Kidney (tissue), 14 donors: Measurements from ENCODE around the gene PFKFB1. TPM values are rescaled to one million over a fixed set of nuclear protein-coding genes. Genes with fewer than 3 reads are reported as not detected.

Experiments
- DNase-seq, 5 donors: peaks; one replicate each; pipeline ENCODE4 v3.0.0-alpha.2; 2013 to 2020
- FAIRE-seq: peaks from 2 replicates; lab custom pipeline; 2012; peaks lifted over from hg19 to GRCh38; lab: Jason Lieb, UNC
- H3K27ac ChIP-seq, 2 donors: one replicate each; pipeline ENCODE4 v1.7.0; 2013; ENCODE audit warnings: low read depth in 2 of 2, low read length in 2 of 2, inconsistent platforms in 1 of 2
- H3K27me3 ChIP-seq: one replicate; pipeline ENCODE4 v1.7.1; 2013; ENCODE audit warnings: low read length, inconsistent platforms; ENCODE audit not compliant: control insufficient read depth, insufficient read depth
- H3K36me3 ChIP-seq, 3 donors: one replicate each; pipeline versions ENCODE4 v1.7.0 to v1.7.1; 2013; ENCODE audit warnings: low read length in 3 of 3, control low read depth in 1 of 3, inconsistent platforms in 1 of 3; ENCODE audit not compliant: insufficient read depth in 3 of 3, control insufficient read depth in 2 of 3
- H3K4me1 ChIP-seq, 3 donors: one replicate each; pipeline versions ENCODE4 v1.7.0 to v1.7.1; 2013; ENCODE audit warnings: low read length in 3 of 3, inconsistent platforms in 1 of 3, low read depth in 1 of 3; ENCODE audit not compliant: control insufficient read depth in 2 of 3, insufficient read depth in 2 of 3
- H3K4me3 ChIP-seq, 3 donors: one replicate each; pipeline versions ENCODE4 v1.7.0 to v1.8.1; 2013; ENCODE audit warnings: low read length in 3 of 3, control low read depth in 1 of 3, inconsistent platforms in 1 of 3
- H3K9ac ChIP-seq, 3 donors: one replicate each; pipeline versions ENCODE4 v1.7.0 to v1.7.1; 2013; ENCODE audit warnings: low read length in 3 of 3, control low read depth in 1 of 3, inconsistent platforms in 1 of 3
- H3K9me3 ChIP-seq, 3 donors: one replicate each; pipeline versions ENCODE4 v1.7.0 to v1.7.1; 2013; ENCODE audit warnings: low read length in 3 of 3, control low read depth in 1 of 3, inconsistent platforms in 1 of 3; ENCODE audit not compliant: control insufficient read depth in 2 of 3, insufficient read depth in 1 of 3
- CTCF ChIP-seq: IDR thresholded peaks from 3 replicates; pipeline ENCODE4 v1.5.1; 2012; ENCODE audit warnings: mild to moderate bottlenecking, moderate library complexity, borderline replicate concordance; ENCODE audit not compliant: insufficient read depth; ENCODE audit errors: extremely low read depth
- intact Hi-C: fragments of 100-400 bp; cut with DNase I; formaldehyde crosslinking; loops from one replicate; pipeline ENCODE4 v1.11.1; 2022
- polyA plus RNA-seq: library from polyadenylated mRNA; stranded (reverse); fragments of 350-450 nt; fragmentation: Illumina TruSeq; extraction: RNeasy Lipid Tissue Mini Kit (QIAGEN cat#74804); gene quantifications from one replicate; pipeline ENCODE4 v1.2.3, GENCODE V29; 2014; ENCODE audit warnings: low read depth, low replicate concordance; ENCODE audit not compliant: insufficient read depth
- total RNA-seq: library from RNA; stranded (reverse); fragmentation: NEBNext Ultra II Directional; extraction: Animal tissue kit (Norgen Biotek cat#: 25700); gene quantifications from one replicate; pipeline ENCODE4 v1.2.1, GENCODE V29; 2021
- donor health status: control.
- donor health status: control.
- donor health status: control.
- donor health status: control.
- donor health status: control.
- donor health status: DM: yes; HTN: yes; CAD: no.
- donor health status: Normal renal cell carcinoma (clear cell type).

PFKFB1 gene
- total and polyA plus RNA-seq, 2 donors from 2014 or later, result 0.31 to 1.1 TPM

GRCh38 chrX:55007656-55008055, 13.7 kb upstream of the PFKFB1 start:
- Histone ChIP-seq H3K9me3 (peaks cover 0 to 1% (median 0%) of the 10 kb centered on the region in 3 donors), H3K4me3 (no peak overlapping the region), H3K9ac (no peak overlapping the region), H3K4me1 (peaks cover 0 to 2% (median 0%) of the 10 kb centered on the region in 3 donors), H3K36me3 (peaks cover 2 to 18% (median 6%) of the 10 kb centered on the region in 3 donors), H3K27ac (peak overlapping the region; percentile 51 to 60), H3K27me3 (no peaks in the 10 kb centered on the region)
- TF ChIP-seq CTCF, result no peak
- DNase-seq (no peak), FAIRE-seq (no peak)
- intact Hi-C loops, result no loop called here

GRCh38 chrX:55006827-55007621, 13.0 kb upstream of the PFKFB1 start:
- peaks cover 0 to 1% (median 0%) of the 10 kb centered on the region in 3 donors for H3K9me3 ChIP-seq
- peaks cover 2 to 20% (median 6%) of the 10 kb centered on the region in 3 donors for H3K36me3 ChIP-seq
- H3K9ac ChIP-seq, result no peak overlapping the region
- H3K4me3 ChIP-seq, result no peak overlapping the region
- TF ChIP-seq CTCF, result no peak
- no peaks in the 10 kb centered on the region for H3K27me3 ChIP-seq
- intact Hi-C loops, result no loop called here
- FAIRE-seq (no peak), DNase-seq (no peak)
- peaks cover 0 to 2% (median 0%) of the 10 kb centered on the region in 3 donors for H3K4me1 ChIP-seq
- no peak overlapping the region for H3K27ac ChIP-seq

GRCh38 chrX:55005256-55005655, 11.3 kb upstream of the PFKFB1 start:
- H3K4me1 ChIP-seq, result peaks cover 0 to 2% (median 0%) of the 10 kb centered on the region in 3 donors
- no peak for FAIRE-seq
- intact Hi-C loops, result no loop called here
- no peak for DNase-seq
- no peak for TF ChIP-seq CTCF
- H3K9me3 ChIP-seq, result peaks cover 0 to 1% (median 0%) of the 10 kb centered on the region in 3 donors
- no peaks in the 10 kb centered on the region for H3K27me3 ChIP-seq
- peaks cover 2 to 20% (median 6%) of the 10 kb centered on the region in 3 donors for H3K36me3 ChIP-seq
- H3K9ac ChIP-seq, result no peak overlapping the region
- no peak overlapping the region for H3K4me3 ChIP-seq
- no peak overlapping the region for H3K27ac ChIP-seq
